NCI-H146 treated with DMSO at 0.1 percent for 48 hours (cell line): ENCODE data around the gene CAP2.
A peak's percentile ranks its signal among the peaks of the same experiment; 100 is the strongest.
"Not testable (repeated sequence)": the region's sequence is repeated elsewhere in the genome, so short reads cannot be mapped to it uniquely, and the experiment has no call there.

ENCODE experiments used
- DNase-seq: peaks from one replicate; lab custom pipeline; 2025; ENCODE audit not compliant: unreplicated experiment; lab: John Stamatoyannopoulos, UW

The CAP2 gene

GRCh38 chr6:17574866-17575560, 181.6 kb downstream of the CAP2 start:
- DNase-seq: no peak

DNA sequence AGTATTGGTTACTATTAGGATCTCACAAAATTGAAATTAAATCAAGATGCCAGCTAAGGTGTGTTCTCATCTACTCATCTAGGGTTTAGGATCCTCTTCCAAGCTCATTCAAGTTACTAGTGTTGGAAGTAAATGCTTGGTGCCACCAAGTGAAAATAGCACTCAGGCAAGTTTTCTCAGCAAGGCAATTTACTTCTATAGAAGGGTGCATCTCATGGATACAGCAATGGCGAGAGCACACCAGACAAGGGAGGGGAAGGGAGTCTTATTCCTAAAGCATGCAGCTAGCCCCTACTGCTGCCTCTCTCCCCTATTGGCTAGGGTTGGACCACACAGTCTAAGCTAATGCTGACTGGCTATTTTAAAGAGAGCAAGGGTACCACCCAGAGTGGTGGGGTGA, 183.7 kb downstream of the CAP2 start:
- DNase-seq: no peak

GRCh38 chr6:17580518-17581048, 187.2 kb downstream of the CAP2 start:
- no peak for DNase-seq

- not testable (repeated sequence) for DNase-seq
Observed at GRCh38 chr6:17581282-17581681, 187.9 kb downstream of the CAP2 start.

DNA sequence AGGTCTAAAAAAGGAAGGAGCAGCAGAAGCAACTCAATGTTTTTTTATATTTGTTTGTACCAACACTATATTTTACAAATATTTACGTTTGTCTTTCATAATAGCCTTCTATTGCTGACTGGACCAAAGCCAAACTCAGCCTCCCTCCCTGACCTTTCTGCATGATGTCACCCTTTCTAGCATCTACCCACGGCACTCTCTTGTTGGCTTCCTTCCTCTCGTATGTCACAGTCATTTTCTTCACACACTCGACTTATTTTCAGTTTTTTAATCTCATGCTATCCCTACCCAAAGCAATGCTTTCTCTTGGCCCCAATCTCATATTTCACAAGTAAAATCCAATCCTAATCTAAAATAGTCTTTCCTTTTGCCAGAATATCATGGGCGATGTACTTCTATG, 190.4 kb downstream of the CAP2 start:
- no peak for DNase-seq

DNA sequence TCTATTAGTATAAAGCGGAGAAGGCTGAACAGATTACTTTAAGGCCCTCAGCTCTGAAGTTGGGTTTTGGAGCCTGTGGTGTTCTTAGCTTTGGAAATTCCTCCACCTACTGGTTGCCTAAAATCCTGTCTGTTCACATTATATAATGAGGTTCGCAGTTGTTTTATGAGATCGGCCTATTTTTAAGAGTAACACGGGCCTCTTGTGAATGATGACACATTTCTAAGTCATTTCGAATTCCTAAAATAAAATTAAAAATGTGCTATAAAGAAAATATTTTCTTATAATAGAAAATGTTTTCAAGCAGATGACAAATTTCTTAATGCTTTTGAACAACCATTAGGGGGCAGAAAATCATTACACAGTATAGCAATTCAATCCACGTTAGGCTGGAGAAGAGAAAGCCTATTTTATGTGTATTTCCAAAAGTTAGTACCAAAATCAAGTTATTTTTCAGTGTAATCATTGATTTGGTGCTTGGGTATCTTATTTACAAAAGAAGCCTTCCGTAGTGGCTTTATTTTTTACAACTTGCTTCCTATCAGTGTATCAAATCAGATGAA, 190.9 kb downstream of the CAP2 start:
- DNase-seq: peak; percentile 66

- no peak for DNase-seq
Observed at GRCh38 chr6:17585766-17586490, 192.5 kb downstream of the CAP2 start.

GRCh38 chr6:17586623-17587022, 193.2 kb downstream of the CAP2 start:
- DNase-seq: not testable (repeated sequence)

GRCh38 chr6:17588011-17588410, 194.6 kb downstream of the CAP2 start:
- DNase-seq: no peak

- no peak for DNase-seq
Observed at GRCh38 chr6:17589406-17590096, 196.2 kb downstream of the CAP2 start.

- no peak for DNase-seq
Observed at GRCh38 chr6:17591287-17591686, 197.9 kb downstream of the CAP2 start.

DNA sequence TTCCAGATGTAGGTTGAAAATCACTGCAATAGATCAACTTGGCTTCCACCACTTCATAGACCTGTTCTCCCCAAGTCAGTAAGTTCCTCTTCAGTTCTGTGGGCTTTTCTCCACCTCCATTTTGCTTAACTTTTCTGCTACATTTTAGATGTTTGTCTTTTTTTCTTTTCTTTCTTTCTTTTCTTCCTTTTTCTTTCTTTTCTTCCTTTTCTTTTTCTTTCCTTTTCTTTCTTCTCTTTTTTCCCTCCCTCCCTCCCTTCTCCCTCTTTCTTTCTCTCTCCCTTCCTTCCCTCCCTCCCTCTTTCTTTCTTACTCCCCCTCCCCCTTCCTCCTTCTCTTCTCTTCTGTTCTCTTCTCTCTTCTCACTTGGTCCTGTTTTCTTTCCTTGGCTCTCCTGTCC, 199.9 kb downstream of the CAP2 start:
- DNase-seq: no peak

- DNase-seq: no peak
Observed at GRCh38 chr6:17596085-17596484, 202.7 kb downstream of the CAP2 start.

- peak; percentile 82 for DNase-seq
Observed at GRCh38 chr6:17599877-17600526, 206.6 kb downstream of the CAP2 start, which contains the start of gene FAM8A1. Gene FAM8A1, plus strand, starts transcription at chr6:17600302. Its CDS starts 108 bp downstream, at chr6:17600410.

GRCh38 chr6:17600527-17601385, 207.4 kb downstream of the CAP2 start:
- DNase-seq: peak; percentile 26

GRCh38 chr6:17601386-17601703, 207.9 kb downstream of the CAP2 start:
- DNase-seq: no peak

DNA sequence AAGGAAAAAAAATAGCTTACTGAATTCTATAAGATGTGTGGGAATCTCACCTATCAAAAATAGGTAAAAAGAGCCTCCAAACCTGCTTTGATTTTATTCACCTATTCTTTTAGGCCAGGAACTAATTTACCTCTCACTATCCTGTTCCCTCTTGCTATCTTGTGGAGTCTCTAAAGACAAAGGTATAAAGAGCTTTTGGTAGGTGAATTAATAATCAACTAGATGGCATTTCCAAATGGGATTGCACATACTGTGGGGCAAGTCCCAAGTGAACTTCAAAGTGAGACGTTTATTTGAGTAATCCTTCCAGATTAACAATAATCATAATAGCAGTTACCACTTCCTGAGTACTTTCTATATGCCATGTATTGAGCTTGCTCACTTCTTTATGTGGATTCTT, 209.5 kb downstream of the CAP2 start:
- no peak for DNase-seq

GRCh38 chr6:17606606-17607005, 213.2 kb downstream of the CAP2 start:
- DNase-seq: no peak
